ENCODE data around the gene TTC7B.

DNA sequence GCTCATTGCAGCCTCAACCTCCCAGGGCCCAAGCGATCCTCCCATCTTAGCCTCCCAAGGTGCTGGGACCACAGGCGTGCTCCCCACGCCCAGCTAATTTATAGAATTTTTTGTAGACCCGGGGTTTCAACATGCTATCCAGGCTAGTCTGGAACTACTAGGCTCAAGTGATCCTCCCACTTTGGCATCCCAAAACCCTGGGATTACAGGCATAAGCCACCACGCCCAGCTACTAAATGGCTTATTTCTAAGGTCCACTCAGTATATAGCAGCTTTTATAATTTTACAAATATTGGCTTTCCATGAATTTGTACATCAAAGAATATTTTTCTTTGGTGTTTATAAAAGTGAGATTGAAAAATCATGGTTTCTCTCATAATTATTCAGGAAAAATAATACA, 167.8 kb downstream of the TTC7B start:
- TF ChIP-seq TAF1 (IDR thresholded peaks at IDR 0.05; ENCODE audit: low read depth) (no peak), ZBTB7A (IDR thresholded peaks at IDR 0.05; ENCODE audit: low read depth) (no peak), EP300 (IDR thresholded peaks at IDR 0.05; ENCODE audit: borderline replicate concordance) (no peak), FOXM1 (IDR thresholded peaks at IDR 0.05; ENCODE audit: borderline replicate concordance, low read depth) (no peak), MAX (IDR thresholded peaks at IDR 0.05) (no peak), YY1 (IDR thresholded peaks at IDR 0.05; ENCODE audit: low read depth) (no peak), CEBPB (IDR thresholded peaks at IDR 0.05) (no peak)
